Lung (tissue), 12 donors: ENCODE measurements around the gene SRPK2. TPM values are rescaled to one million over a fixed set of nuclear protein-coding genes. Genes with fewer than 3 reads are reported as not detected.

Source experiments
- ATAC-seq: fragments of 200-7000 bp; cut with Tn5 transposase; one replicate; pipeline ENCODE4 v1.9.1; 2020; ENCODE audit warnings: moderate number of reproducible peaks; ENCODE audit not compliant: insufficient read depth, low FRiP score
- DNase-seq, 3 donors: peaks; one replicate each; pipeline ENCODE4 v3.0.0-alpha.2; 2013 to 2017
- H3K27ac ChIP-seq, 2 donors: one replicate each; pipeline ENCODE4 v1.5.1; 2013; ENCODE audit warnings: mild to moderate bottlenecking in 2 of 2, moderate library complexity in 2 of 2, control low read depth in 1 of 2, inconsistent platforms in 1 of 2, low read depth in 1 of 2, low read length in 1 of 2
- H3K27me3 ChIP-seq, 3 donors: one replicate each; pipeline ENCODE4 v1.5.1; 2013; ENCODE audit warnings: low read length in 2 of 3; ENCODE audit not compliant: control insufficient read depth in 3 of 3, insufficient read depth in 3 of 3
- H3K36me3 ChIP-seq, 4 donors: one replicate each; pipeline ENCODE4 v1.5.1; 2013; ENCODE audit warnings: low read length in 4 of 4, mild to moderate bottlenecking in 1 of 4, moderate library complexity in 1 of 4; ENCODE audit not compliant: control insufficient read depth in 4 of 4, insufficient read depth in 4 of 4
- H3K4me1 ChIP-seq, 5 donors: one replicate each; pipeline ENCODE4 v1.5.1; 2013; ENCODE audit warnings: low read length in 5 of 5, mild to moderate bottlenecking in 2 of 5, moderate library complexity in 1 of 5; ENCODE audit not compliant: control insufficient read depth in 5 of 5, insufficient read depth in 5 of 5
- H3K4me3 ChIP-seq: one replicate; pipeline ENCODE4 v1.5.1; 2013; ENCODE audit warnings: mild to moderate bottlenecking, control low read depth, moderate library complexity
- H3K9ac ChIP-seq, 2 donors: one replicate each; pipeline ENCODE4 v1.5.1; 2013; ENCODE audit warnings: low read length in 2 of 2, control low read depth in 1 of 2; ENCODE audit not compliant: insufficient read depth in 1 of 2
- H3K9me3 ChIP-seq, 4 donors: one replicate each; pipeline ENCODE4 v1.5.1; 2013; ENCODE audit warnings: low read length in 3 of 4, mild to moderate bottlenecking in 1 of 4, moderate library complexity in 1 of 4; ENCODE audit not compliant: control insufficient read depth in 4 of 4, insufficient read depth in 3 of 4
- CTCF ChIP-seq: IDR thresholded peaks from 2 replicates; pipeline ENCODE4 v1.5.1; 2012; ENCODE audit warnings: mild to moderate bottlenecking; ENCODE audit errors: control extremely low read depth, extremely low read depth
- WGBS, 2 donors: extraction: QIAGEN DNeasy Blood & Tissue Kit; methylation state at CpG; one replicate each; pipeline ENCODE4 v1.1.7; 2013; 5-methylcytosine and 5-hydroxymethylcytosine counted together
- polyA plus RNA-seq, 2 donors: library from polyadenylated mRNA; stranded (reverse); fragments of 200-250 nt; gene quantifications; one replicate each; pipeline ENCODE4 v1.2.1, GENCODE V29; 2013
- total RNA-seq, 2 donors: library from RNA; depleted of rRNA in 1 of 2; stranded (reverse); fragments of >200 nt in 1 of 2; gene quantifications; one replicate each; pipeline ENCODE4 v1.2.1, GENCODE V29; 2014 to 2021
- donor health status: control.
- donor health status: control.
- donor health status: Bipolar disorder and iron deficiency.
- donor health status: healthy.
- donor health status: DM: yes; HTN: yes; CAD: no.

The SRPK2 gene
- total and polyA plus RNA-seq, 4 donors: 10.8 to 71.2 (median 23.2) TPM

DNA sequence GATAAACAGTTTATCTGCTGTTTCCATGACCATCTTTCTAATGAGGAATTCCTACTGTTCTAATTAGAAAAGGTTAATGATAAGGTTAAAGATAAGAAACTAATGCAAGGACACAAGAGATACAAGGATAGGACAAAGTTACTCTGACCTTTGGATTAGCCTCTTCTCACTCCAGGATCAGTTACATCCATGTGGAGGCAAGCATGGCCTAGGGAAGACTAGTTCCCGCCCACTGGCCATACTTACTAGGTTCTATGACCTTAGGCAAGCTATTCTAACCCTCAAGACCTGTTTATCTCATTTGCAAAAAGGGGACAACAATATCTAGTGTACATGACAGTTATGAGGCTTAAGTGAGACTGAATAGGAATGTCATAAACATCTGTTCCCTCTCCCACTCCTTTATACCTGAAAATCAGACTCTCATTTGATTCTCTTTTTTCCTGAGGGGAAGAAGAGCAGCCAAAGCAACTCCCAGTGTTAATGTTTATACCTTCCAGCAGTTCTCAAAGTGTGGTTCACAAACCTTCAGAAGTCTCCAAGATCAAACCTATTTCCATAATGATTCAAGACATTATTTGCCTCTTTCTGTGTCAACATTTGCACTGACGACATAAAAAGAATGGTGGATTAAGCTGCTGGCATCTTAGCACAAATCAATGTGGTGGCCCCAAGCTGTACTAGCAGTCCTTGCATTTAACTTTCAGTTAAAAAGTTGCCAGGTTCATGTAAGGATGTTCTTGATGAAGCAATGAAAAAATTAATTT, 72.0 kb downstream of the SRPK2 start:
- H3K4me3 ChIP-seq: no peak overlapping the region
- H3K36me3 ChIP-seq: no peaks in the 10 kb centered on the region
- ATAC-seq (no peak), DNase-seq (no peak)
- no peak overlapping the region for H3K9ac ChIP-seq
- no peak overlapping the region for H3K27ac ChIP-seq
- no peaks in the 10 kb centered on the region for H3K9me3 ChIP-seq
- TF ChIP-seq CTCF: no peak
- H3K4me1 ChIP-seq: peaks cover 0 to 2% (median 0%) of the 10 kb centered on the region in 5 donors
- no peaks in the 10 kb centered on the region for H3K27me3 ChIP-seq
- WGBS, 2 donors: 89 to 93% methylated on average over 2 of the region's 2 CpGs

DNA sequence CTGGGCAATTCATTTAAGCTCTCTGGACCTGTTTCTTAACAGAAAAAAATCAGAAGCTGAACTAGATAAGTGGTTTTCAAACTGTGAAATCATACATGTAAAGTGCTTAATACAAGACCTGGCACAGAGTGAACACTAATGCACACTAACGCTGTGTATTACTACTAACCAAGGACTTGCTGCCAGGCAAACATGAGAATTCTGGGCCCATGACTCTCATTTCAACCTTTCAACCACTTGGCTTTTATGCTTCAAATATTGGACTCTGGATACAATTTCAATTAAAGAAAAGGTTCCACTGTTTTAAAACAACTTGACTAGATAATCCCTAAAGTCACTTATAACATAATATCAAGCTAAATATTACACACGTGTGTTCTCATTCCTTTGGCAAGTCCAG, 73.4 kb downstream of the SRPK2 start:
- H3K27me3 ChIP-seq: no peaks in the 10 kb centered on the region
- H3K9ac ChIP-seq: no peak overlapping the region
- DNase-seq (peak in 1 of 3 donors; percentile 13), ATAC-seq (no peak)
- H3K4me3 ChIP-seq: no peak overlapping the region
- no peak overlapping the region for H3K27ac ChIP-seq
- H3K9me3 ChIP-seq: no peaks in the 10 kb centered on the region
- no peaks in the 10 kb centered on the region for H3K36me3 ChIP-seq
- no peak for TF ChIP-seq CTCF
- H3K4me1 ChIP-seq: peaks cover 0 to 2% (median 0%) of the 10 kb centered on the region in 5 donors
- 75 to 88% methylated on average over 2 of the region's 2 CpGs for WGBS, 2 donors

- no peak overlapping the region for H3K4me3 ChIP-seq
- no peak overlapping the region for H3K9ac ChIP-seq
- H3K27ac ChIP-seq: no peak overlapping the region
- no peaks in the 10 kb centered on the region for H3K36me3 ChIP-seq
- DNase-seq: no peak
- TF ChIP-seq CTCF: no peak
- WGBS, 2 donors: 75 to 95% methylated on average over 2 of the region's 2 CpGs
- peaks cover 0 to 8% (median 2%) of the 10 kb centered on the region in 5 donors for H3K4me1 ChIP-seq
- ATAC-seq: no peak
- H3K9me3 ChIP-seq: no peaks in the 10 kb centered on the region
- no peaks in the 10 kb centered on the region for H3K27me3 ChIP-seq
Observed at GRCh38 chr7:105309235-105310169, 79.2 kb downstream of the SRPK2 start.
